Prostate gland (tissue), 2 donors: ENCODE data around the gene CATSPERZ. TPM values are rescaled to one million over a fixed set of nuclear protein-coding genes. Genes with fewer than 3 reads are reported as not detected.

ENCODE experiments used
- DNase-seq: peaks from one replicate; pipeline ENCODE4 v3.0.0-alpha.2; 2019; ENCODE audit warnings: low spot score
- H3K27ac ChIP-seq, 2 donors: fragments of 200-600 bp; sonication (generic); 2 replicates each; pipeline ENCODE4 v1.5.1; 2017 to 2019
- H3K27me3 ChIP-seq: fragments of 200-600 bp; sonication (generic); replicated peaks from 2 replicates; pipeline ENCODE4 v1.5.1; 2019; ENCODE audit not compliant: insufficient read depth
- H3K36me3 ChIP-seq, 2 donors: fragments of 200-600 bp; sonication (generic); 1 replicate in 1 of 2; 2 replicates in 1 of 2; pipeline versions ENCODE4 v1.5.1 to v1.8.1; 2017 to 2019
- H3K4me1 ChIP-seq: fragments of 200-600 bp; sonication (generic); replicated peaks from 2 replicates; pipeline ENCODE4 v1.5.1; 2019
- H3K4me3 ChIP-seq, 2 donors: fragments of 200-600 bp; sonication (generic); 2 replicates each; pipeline ENCODE4 v1.5.1; 2017 to 2019
- H3K9me3 ChIP-seq: fragments of 200-600 bp; sonication (generic); 2 replicates; pipeline ENCODE4 v1.5.1; 2017
- POLR2A ChIP-seq: fragments of 450-650 bp; IDR thresholded peaks from one replicate; pipeline ENCODE4 v1.6.1; 2016; ENCODE audit warnings: antibody characterized with exemption, mild to moderate bottlenecking
- POLR2AphosphoS5 ChIP-seq: sonication (generic); formaldehyde crosslinking; IDR thresholded peaks from one replicate; pipeline ENCODE4 v1.6.1; 2017; ENCODE audit warnings: antibody characterized with exemption
- WGBS: methylation state at CpG from one replicate; pipeline ENCODE4 v1.1.5; 2018; 5-methylcytosine and 5-hydroxymethylcytosine counted together
- intact Hi-C: fragments of 100-400 bp; cut with DNase I; formaldehyde crosslinking; loops from one replicate; pipeline ENCODE4 v1.14.2; 2022
- total RNA-seq, 2 donors: library from RNA; depleted of rRNA; stranded (reverse); fragments of >200 nt; gene quantifications; one replicate each; pipeline ENCODE4 v1.1.0, GENCODE V29; 2016
- TF ChIP-seq, protein P1 (sequence below), 4 experiments: fragments of 200-600 bp in 2 of 4; fragments of 450-650 bp in 2 of 4; sonication (generic) in 2 of 4; IDR thresholded peaks; 1 replicate in 3 of 4; 2 replicates in 1 of 4; pipeline ENCODE4 v1.5.1; 2016 to 2019; ENCODE audit warnings: antibody characterized with exemption in 4 of 4, mild to moderate bottlenecking in 2 of 4, moderate library complexity in 2 of 4

Gene CATSPERZ
- total RNA-seq, 2 donors from 2014 or later: 44.3 TPM; not detected in 1

DNA sequence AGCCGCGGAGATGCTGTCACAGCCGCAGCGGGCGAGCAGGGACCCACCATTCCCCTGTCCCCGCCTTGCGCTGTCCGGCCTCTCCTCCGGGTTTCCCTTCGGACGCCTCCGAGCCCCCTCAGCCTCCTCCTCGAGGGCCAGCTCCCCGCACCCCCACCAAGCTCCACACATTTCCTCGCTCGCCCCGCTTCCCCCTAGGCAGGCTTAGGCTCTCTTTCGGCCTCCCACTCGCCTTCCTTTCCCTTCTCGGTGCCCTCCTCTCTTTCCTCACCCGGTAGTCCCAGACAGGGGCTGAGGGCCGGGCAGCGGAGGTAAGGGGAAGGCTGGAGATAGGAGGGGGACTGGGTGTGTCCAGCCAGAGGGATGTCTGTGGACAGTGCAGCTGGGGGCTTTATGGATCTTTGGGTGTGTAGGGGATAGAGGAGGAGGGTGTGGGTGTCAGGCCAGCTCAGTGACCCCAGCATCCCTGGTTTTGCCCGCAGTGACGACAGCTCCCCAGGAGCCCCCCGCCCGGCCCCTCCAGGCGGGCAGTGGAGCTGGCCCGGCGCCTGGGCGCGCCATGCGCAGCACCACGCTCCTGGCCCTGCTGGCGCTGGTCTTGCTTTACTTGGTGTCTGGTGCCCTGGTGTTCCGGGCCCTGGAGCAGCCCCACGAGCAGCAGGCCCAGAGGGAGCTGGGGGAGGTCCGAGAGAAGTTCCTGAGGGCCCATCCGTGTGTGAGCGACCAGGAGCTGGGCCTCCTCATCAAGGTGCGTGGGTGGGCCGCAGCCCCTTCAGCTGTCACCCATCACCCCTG lies 7.5 kb upstream of the CATSPERZ start:
- Histone ChIP-seq H3K36me3 (no peaks in the 10 kb centered on the region), H3K27me3 (peaks cover 5% of the 10 kb centered on the region), H3K9me3 (no peaks in the 10 kb centered on the region), H3K4me3 (peak overlapping the region in 1 of 2 donors; percentile 19), H3K27ac (no peak overlapping the region), H3K4me1 (peaks cover 3% of the 10 kb centered on the region)
- 46% methylated on average over 42 of the region's 42 CpGs for WGBS
- no peak for TF ChIP-seq POLR2A
- TF ChIP-seq, protein P1, sequence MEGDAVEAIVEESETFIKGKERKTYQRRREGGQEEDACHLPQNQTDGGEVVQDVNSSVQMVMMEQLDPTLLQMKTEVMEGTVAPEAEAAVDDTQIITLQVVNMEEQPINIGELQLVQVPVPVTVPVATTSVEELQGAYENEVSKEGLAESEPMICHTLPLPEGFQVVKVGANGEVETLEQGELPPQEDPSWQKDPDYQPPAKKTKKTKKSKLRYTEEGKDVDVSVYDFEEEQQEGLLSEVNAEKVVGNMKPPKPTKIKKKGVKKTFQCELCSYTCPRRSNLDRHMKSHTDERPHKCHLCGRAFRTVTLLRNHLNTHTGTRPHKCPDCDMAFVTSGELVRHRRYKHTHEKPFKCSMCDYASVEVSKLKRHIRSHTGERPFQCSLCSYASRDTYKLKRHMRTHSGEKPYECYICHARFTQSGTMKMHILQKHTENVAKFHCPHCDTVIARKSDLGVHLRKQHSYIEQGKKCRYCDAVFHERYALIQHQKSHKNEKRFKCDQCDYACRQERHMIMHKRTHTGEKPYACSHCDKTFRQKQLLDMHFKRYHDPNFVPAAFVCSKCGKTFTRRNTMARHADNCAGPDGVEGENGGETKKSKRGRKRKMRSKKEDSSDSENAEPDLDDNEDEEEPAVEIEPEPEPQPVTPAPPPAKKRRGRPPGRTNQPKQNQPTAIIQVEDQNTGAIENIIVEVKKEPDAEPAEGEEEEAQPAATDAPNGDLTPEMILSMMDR (IDR thresholded peaks at IDR 0.05): no peak
- no peak for TF ChIP-seq POLR2AphosphoS5
- intact Hi-C loops: no loop called here
- DNase-seq: no peak

DNA sequence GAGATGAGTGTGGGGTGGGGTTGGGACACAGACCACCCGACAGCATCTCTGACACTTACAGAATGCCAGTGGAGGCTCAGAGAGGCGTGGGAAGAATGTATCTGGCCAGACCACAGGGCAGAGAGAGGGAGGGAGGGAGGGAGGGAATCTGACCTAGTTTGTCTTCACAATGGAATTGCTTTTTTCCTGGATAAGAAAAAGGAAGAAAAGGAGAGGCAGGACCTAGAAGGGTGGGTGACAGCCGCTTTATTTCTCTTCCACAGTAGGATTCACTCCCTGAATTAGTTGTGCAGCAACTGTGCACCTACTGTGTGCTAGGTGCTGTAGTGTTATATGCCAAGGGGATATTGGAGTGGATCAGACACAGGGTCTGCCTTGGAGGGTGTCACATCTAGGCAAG lies 5.4 kb upstream of the CATSPERZ start:
- Histone ChIP-seq H3K36me3 (no peaks in the 10 kb centered on the region), H3K4me3 (no peak overlapping the region), H3K9me3 (no peaks in the 10 kb centered on the region), H3K27ac (no peak overlapping the region), H3K4me1 (peaks cover 9% of the 10 kb centered on the region), H3K27me3 (peaks cover 6% of the 10 kb centered on the region)
- DNase-seq: no peak
- WGBS: 58% methylated on average over 3 of the region's 3 CpGs
- intact Hi-C loops: no loop called here
- no peak for TF ChIP-seq POLR2A
- TF ChIP-seq POLR2AphosphoS5: no peak

DNA sequence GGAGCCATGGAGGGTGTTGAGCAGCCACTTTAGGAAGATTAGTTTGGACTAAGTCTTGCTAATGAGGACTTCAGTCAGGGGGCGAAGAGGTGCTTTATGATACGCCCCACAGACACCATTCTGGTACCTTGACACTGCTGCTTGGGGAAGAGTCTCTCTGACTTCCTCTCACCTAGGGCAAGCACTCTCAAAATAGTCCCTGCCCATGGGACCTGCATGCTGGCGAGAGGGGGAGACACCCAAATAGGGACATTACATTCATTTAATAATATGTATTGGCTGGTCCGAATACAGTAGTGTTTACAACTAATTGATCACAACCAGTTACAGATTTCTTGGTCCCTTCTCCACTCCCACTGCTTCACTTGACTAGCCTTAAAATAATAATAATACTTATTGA lies 4.4 kb upstream of the CATSPERZ start:
- intact Hi-C loops: no loop called here
- no peak for DNase-seq
- Histone ChIP-seq H3K27ac (no peak overlapping the region), H3K9me3 (no peaks in the 10 kb centered on the region), H3K27me3 (peaks cover 9% of the 10 kb centered on the region), H3K4me1 (peaks cover 17% of the 10 kb centered on the region), H3K36me3 (no peaks in the 10 kb centered on the region), H3K4me3 (no peak overlapping the region)
- WGBS: 92% methylated on average over 4 of the region's 4 CpGs
- TF ChIP-seq POLR2A: no peak
- TF ChIP-seq POLR2AphosphoS5: no peak
- TF ChIP-seq, protein P1 (IDR thresholded peaks at IDR 0.05): no peak

DNA sequence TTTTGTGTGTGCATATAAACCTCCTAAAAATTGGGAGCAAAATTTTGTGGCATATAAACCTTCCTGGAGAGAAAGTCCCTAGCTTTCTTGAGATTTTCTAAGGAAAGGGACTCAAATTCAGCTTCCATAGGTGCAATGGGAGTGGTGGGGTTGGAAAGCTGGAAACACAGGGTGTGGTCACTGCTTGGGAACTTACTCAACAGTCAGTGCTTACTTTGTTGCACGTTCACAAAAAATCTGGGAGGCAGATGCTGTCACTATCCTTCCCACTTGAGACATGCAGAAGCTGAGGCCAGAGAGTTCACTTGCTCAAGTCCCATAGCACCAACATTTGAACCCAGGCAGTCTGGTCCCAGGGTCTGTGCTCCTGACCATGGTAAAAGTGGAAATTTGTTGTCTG lies 3.9 kb upstream of the CATSPERZ start:
- Histone ChIP-seq H3K4me1 (peaks cover 18% of the 10 kb centered on the region), H3K27me3 (peaks cover 9% of the 10 kb centered on the region)
- 41% methylated on average over 1 of the region's 1 CpG for WGBS

DNA sequence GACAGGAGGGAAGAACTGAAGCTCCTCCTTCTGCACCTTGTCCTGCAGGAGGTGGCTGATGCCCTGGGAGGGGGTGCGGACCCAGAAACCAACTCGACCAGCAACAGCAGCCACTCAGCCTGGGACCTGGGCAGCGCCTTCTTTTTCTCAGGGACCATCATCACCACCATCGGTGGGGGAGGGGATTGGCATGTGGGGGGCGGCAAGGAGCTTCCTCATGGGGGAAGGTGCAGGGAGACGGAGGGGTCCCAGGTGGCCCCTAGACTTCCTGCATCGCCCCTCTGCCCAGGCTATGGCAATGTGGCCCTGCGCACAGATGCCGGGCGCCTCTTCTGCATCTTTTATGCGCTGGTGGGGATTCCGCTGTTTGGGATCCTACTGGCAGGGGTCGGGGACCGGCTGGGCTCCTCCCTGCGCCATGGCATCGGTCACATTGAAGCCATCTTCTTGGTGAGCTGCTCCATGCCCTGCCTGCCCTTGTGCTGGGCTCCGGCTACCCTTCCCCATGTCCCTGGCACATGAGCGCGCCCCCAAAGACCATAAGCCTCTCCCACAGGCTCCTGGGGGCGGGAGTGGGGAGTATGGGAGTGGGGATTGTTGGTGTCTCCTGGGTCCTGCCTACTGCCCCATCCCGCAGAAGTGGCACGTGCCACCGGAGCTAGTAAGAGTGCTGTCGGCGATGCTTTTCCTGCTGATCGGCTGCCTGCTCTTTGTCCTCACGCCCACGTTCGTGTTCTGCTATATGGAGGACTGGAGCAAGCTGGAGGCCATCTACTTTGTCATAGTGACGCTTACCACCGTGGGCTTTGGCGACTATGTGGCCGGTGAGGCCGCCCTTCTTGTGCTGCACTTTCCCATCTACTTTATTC lies 3.1 kb upstream of the CATSPERZ start:
- H3K27me3 ChIP-seq: peaks cover 9% of the 10 kb centered on the region
- peaks cover 18% of the 10 kb centered on the region for H3K4me1 ChIP-seq
- no peak overlapping the region for H3K27ac ChIP-seq
- H3K36me3 ChIP-seq: no peaks in the 10 kb centered on the region
- WGBS: 28% methylated on average over 33 of the region's 34 CpGs
- no peak for DNase-seq
- no peak overlapping the region for H3K4me3 ChIP-seq
- TF ChIP-seq POLR2A: no peak
- TF ChIP-seq POLR2AphosphoS5: no peak
- TF ChIP-seq, protein P1 (IDR thresholded peaks at IDR 0.05): no peak
- no peaks in the 10 kb centered on the region for H3K9me3 ChIP-seq
- intact Hi-C loops: no loop called here

More for the DNA sequence above, 3.9 kb upstream of the CATSPERZ start:
- H3K9me3 ChIP-seq: no peaks in the 10 kb centered on the region
- intact Hi-C loops: no loop called here
- TF ChIP-seq POLR2AphosphoS5 (no peak), POLR2A (no peak)
- TF ChIP-seq, protein P1 (IDR thresholded peaks at IDR 0.05): no peak
- H3K4me3 ChIP-seq: no peak overlapping the region
- no peak overlapping the region for H3K27ac ChIP-seq
- DNase-seq: no peak
- H3K36me3 ChIP-seq: no peaks in the 10 kb centered on the region
